PC-3 (cell line): ENCODE measurements around the gene SYP. TPM values are rescaled to one million over a fixed set of nuclear protein-coding genes. Genes with fewer than 3 reads are reported as not detected.

ENCODE experiments used
- ATAC-seq: fragments of 200-7000 bp; cut with Tn5 transposase; 2 replicates; pipeline ENCODE4 v1.9.1; 2020; ENCODE audit warnings: mild to moderate bottlenecking, moderate library complexity
- BruUV-seq: library from RNA; stranded (reverse); fragments of 400-500 nt; replicated peaks from 2 replicates; lab custom pipeline; 2021; lab: Mats Ljungman, UMichigan
- CTCF ChIA-PET: fragments of 300-600 bp; sonication (Branson Sonifier 250); formaldehyde crosslinking; loops from one replicate; lab custom pipeline; 2022; ENCODE audit warnings: antibody characterized with exemption; lab: Charles Lee
- POLR2A ChIA-PET: fragments of 300-600 bp; sonication (Branson Sonifier 250); formaldehyde crosslinking; loops from one replicate; lab custom pipeline; 2022; ENCODE audit warnings: antibody characterized with exemption; ENCODE audit not compliant: unreplicated experiment; lab: Charles Lee
- DNase-seq: peaks from one replicate; pipeline ENCODE4 v3.0.0-alpha.2; 2015
- H2AFZ ChIP-seq: fragments of 300-600 bp; sonication (generic); 2 replicates; pipeline ENCODE4 v1.6.0; 2016; ENCODE audit warnings: antibody characterized with exemption, low read length
- H3F3A ChIP-seq: fragments of 300-600 bp; sonication (generic); one replicate; pipeline ENCODE4 v1.6.0; 2017; ENCODE audit warnings: antibody characterized with exemption, low read length, control low read depth, mild to moderate bottlenecking; ENCODE audit not compliant: unreplicated experiment
- H3K27ac ChIP-seq: fragments of 300-600 bp; sonication (generic); 2 replicates; pipeline ENCODE4 v1.5.1; 2016; ENCODE audit warnings: mild to moderate bottlenecking, low read length
- H3K27me3 ChIP-seq: fragments of 300-600 bp; sonication (generic); 2 replicates; pipeline ENCODE4 v1.6.1; 2016; ENCODE audit warnings: low read length, mixed read lengths
- H3K36me3 ChIP-seq: fragments of 300-600 bp; sonication (generic); 2 replicates; pipeline ENCODE4 v1.6.1; 2016; ENCODE audit warnings: low read depth, mixed run types, low read length, mixed read lengths
- H3K4me1 ChIP-seq: fragments of 300-600 bp; sonication (generic); 2 replicates; pipeline ENCODE4 v1.5.1; 2016; ENCODE audit warnings: low read length; ENCODE audit not compliant: insufficient read depth
- H3K4me2 ChIP-seq: fragments of 300-600 bp; sonication (generic); 2 replicates; pipeline ENCODE4 v1.6.0; 2016; ENCODE audit warnings: low read length
- H3K4me3 ChIP-seq: fragments of 300-600 bp; sonication (generic); 2 replicates; pipeline ENCODE4 v1.5.1; 2016; ENCODE audit warnings: mild to moderate bottlenecking, low read length, mixed read lengths
- H3K79me2 ChIP-seq: fragments of 300-600 bp; sonication (generic); 2 replicates; pipeline ENCODE4 v1.6.1; 2017; ENCODE audit warnings: low read length, mixed read lengths
- H3K9ac ChIP-seq: fragments of 300-600 bp; sonication (generic); 2 replicates; pipeline ENCODE4 v1.6.0; 2016; ENCODE audit warnings: mild to moderate bottlenecking, low read length
- H3K9me2 ChIP-seq: fragments of 300-600 bp; sonication (generic); replicated peaks from 2 replicates; pipeline ENCODE4 v1.6.1; 2016; ENCODE audit warnings: mixed run types, low read length, mixed read lengths
- H3K9me3 ChIP-seq: fragments of 300-600 bp; sonication (generic); 2 replicates; pipeline ENCODE4 v1.6.1; 2016; ENCODE audit warnings: low read length, mixed read lengths
- H4K20me1 ChIP-seq: fragments of 300-600 bp; sonication (generic); 2 replicates; pipeline ENCODE4 v1.6.1; 2016; ENCODE audit warnings: low read length, mixed read lengths
- CTCF ChIP-seq: fragments of 300-600 bp; sonication (generic); conservative IDR thresholded peaks from 2 replicates; pipeline ENCODE4 v1.5.1; 2017; ENCODE audit warnings: antibody characterized with exemption, low read depth, mild to moderate bottlenecking, low read length
- EZH2 ChIP-seq: fragments of 300-600 bp; sonication (generic); IDR thresholded peaks from one replicate; pipeline ENCODE4 v1.6.1; 2017; ENCODE audit warnings: antibody characterized with exemption, mild to moderate bottlenecking, low read length; ENCODE audit not compliant: unreplicated experiment
- EZH2phosphoT487 ChIP-seq: fragments of 300-600 bp; sonication (generic); IDR thresholded peaks from 2 replicates; pipeline ENCODE4 v1.6.1; 2018; ENCODE audit warnings: mild to moderate bottlenecking, antibody characterized with exemption, low read length, borderline replicate concordance
- intact Hi-C: fragments of 100-400 bp; cut with micrococcal nuclease; formaldehyde crosslinking; loops from 2 replicates; pipeline ENCODE4 v1.9.0; 2023
- total RNA-seq: library from RNA; depleted of rRNA; stranded (reverse); fragments of >200 nt; gene quantifications from 2 replicates; pipeline ENCODE4 v1.2.3, GENCODE V29; 2014

SYP gene
- total RNA-seq, 1 experiment from 2014 or later: 0.47 TPM

- DNase-seq (no peak), ATAC-seq (no peak)
- Histone ChIP-seq H3K4me2 (no peak overlapping the region), H3K36me3 (no peaks in the 10 kb centered on the region), H2AFZ (no peak overlapping the region), H3K4me1 (no peaks in the 10 kb centered on the region), H3K9me3 (no peaks in the 10 kb centered on the region), H3K4me3 (no peak overlapping the region), H3F3A (no peaks in the 10 kb centered on the region), H3K9me2 (no peaks in the 10 kb centered on the region), H4K20me1 (no peaks in the 10 kb centered on the region), H3K27me3 (no peaks in the 10 kb centered on the region), H3K79me2 (no peaks in the 10 kb centered on the region), H3K9ac (no peak overlapping the region), H3K27ac (no peak overlapping the region)
- BruUV-seq: no TSS peak
- intact Hi-C loops: no loop called here
- CTCF ChIA-PET: no interaction called here
- TF ChIP-seq EZH2phosphoT487: no peak
- no peak for TF ChIP-seq CTCF
- no peak for TF ChIP-seq EZH2
- POLR2A ChIA-PET: no interaction called here
Observed at GRCh38 chrX:49249071-49249470, 49.1 kb upstream of the SYP start.

GRCh38 chrX:49247916-49248811, 48.2 kb upstream of the SYP start:
- POLR2A ChIA-PET: no interaction called here

More at GRCh38 chrX:49247916-49248811, 48.2 kb upstream of the SYP start:
- no peaks in the 10 kb centered on the region for H3K9me2 ChIP-seq
- H3K27me3 ChIP-seq: no peaks in the 10 kb centered on the region
- no peaks in the 10 kb centered on the region for H4K20me1 ChIP-seq
- DNase-seq: no peak
- no peaks in the 10 kb centered on the region for H3K4me1 ChIP-seq
- no peak overlapping the region for H2AFZ ChIP-seq
- TF ChIP-seq CTCF (no peak), EZH2phosphoT487 (no peak), EZH2 (no peak)
- H3K36me3 ChIP-seq: no peaks in the 10 kb centered on the region
- CTCF ChIA-PET: no interaction called here
- H3K9ac ChIP-seq: no peak overlapping the region
- no peaks in the 10 kb centered on the region for H3K9me3 ChIP-seq
- no peak overlapping the region for H3K27ac ChIP-seq
- ATAC-seq: no peak
- intact Hi-C loops: no loop called here
- BruUV-seq: no TSS peak
- no peak overlapping the region for H3K4me2 ChIP-seq
- H3K4me3 ChIP-seq: no peak overlapping the region
- no peaks in the 10 kb centered on the region for H3F3A ChIP-seq
- H3K79me2 ChIP-seq: no peaks in the 10 kb centered on the region
